ENCODE results near the gene KPNB1.

DNA sequence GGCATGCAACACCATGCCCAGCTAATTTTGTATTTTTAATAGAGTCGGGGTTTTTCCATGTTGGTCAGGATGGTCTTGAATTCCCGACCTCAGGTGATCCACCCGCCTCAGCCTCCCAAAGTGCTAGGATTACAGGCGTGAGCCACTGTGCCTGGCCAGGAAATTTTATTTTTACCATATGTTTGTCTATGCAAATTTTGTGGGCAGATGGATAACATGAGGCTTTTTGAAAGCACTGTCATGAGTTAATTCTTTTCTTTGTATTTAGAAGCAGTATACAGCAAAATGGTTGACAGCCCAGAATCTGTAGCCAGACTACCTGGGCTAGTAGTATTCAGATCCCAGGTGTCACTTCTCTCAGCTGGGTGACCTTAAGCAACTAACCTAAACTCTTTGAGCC is 8.5 kb upstream of the KPNB1 start:
- no peak for TF ChIP-seq EZH2 (IDR thresholded peaks at IDR 0.05; ENCODE audit: low read depth, unreplicated experiment)
- TF ChIP-seq CREB1 (CRISPR knock-in tag; IDR thresholded peaks at IDR 0.05; ENCODE audit: low read depth), result no peak
- no peak for TF ChIP-seq EZH2phosphoT487 (IDR thresholded peaks at IDR 0.05; ENCODE audit: unreplicated experiment)
- TF ChIP-seq, protein P1, sequence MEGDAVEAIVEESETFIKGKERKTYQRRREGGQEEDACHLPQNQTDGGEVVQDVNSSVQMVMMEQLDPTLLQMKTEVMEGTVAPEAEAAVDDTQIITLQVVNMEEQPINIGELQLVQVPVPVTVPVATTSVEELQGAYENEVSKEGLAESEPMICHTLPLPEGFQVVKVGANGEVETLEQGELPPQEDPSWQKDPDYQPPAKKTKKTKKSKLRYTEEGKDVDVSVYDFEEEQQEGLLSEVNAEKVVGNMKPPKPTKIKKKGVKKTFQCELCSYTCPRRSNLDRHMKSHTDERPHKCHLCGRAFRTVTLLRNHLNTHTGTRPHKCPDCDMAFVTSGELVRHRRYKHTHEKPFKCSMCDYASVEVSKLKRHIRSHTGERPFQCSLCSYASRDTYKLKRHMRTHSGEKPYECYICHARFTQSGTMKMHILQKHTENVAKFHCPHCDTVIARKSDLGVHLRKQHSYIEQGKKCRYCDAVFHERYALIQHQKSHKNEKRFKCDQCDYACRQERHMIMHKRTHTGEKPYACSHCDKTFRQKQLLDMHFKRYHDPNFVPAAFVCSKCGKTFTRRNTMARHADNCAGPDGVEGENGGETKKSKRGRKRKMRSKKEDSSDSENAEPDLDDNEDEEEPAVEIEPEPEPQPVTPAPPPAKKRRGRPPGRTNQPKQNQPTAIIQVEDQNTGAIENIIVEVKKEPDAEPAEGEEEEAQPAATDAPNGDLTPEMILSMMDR (conservative IDR thresholded peaks at IDR 0.05; ENCODE audit: low read depth in 2 of 2), result no peak
- no peak for TF ChIP-seq POLR2AphosphoS5 (IDR thresholded peaks at IDR 0.05; ENCODE audit: low read depth)
- TF ChIP-seq JUNB (IDR thresholded peaks at IDR 0.05; ENCODE audit: unreplicated experiment), result no peak
- TF ChIP-seq, protein P2, sequence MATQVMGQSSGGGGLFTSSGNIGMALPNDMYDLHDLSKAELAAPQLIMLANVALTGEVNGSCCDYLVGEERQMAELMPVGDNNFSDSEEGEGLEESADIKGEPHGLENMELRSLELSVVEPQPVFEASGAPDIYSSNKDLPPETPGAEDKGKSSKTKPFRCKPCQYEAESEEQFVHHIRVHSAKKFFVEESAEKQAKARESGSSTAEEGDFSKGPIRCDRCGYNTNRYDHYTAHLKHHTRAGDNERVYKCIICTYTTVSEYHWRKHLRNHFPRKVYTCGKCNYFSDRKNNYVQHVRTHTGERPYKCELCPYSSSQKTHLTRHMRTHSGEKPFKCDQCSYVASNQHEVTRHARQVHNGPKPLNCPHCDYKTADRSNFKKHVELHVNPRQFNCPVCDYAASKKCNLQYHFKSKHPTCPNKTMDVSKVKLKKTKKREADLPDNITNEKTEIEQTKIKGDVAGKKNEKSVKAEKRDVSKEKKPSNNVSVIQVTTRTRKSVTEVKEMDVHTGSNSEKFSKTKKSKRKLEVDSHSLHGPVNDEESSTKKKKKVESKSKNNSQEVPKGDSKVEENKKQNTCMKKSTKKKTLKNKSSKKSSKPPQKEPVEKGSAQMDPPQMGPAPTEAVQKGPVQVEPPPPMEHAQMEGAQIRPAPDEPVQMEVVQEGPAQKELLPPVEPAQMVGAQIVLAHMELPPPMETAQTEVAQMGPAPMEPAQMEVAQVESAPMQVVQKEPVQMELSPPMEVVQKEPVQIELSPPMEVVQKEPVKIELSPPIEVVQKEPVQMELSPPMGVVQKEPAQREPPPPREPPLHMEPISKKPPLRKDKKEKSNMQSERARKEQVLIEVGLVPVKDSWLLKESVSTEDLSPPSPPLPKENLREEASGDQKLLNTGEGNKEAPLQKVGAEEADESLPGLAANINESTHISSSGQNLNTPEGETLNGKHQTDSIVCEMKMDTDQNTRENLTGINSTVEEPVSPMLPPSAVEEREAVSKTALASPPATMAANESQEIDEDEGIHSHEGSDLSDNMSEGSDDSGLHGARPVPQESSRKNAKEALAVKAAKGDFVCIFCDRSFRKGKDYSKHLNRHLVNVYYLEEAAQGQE (IDR thresholded peaks at IDR 0.05; ENCODE audit: unreplicated experiment), result no peak
